Measurements from ENCODE around the gene ATG16L2. TPM values are rescaled to one million over a fixed set of nuclear protein-coding genes. Genes with fewer than 3 reads are reported as not detected.

Gene ATG16L2
- total and polyA plus RNA-seq, 7 donors: 4.6 to 47.7 (median 17.5) TPM

- intact Hi-C loops (cut with DNase I): loop anchor here (5.0 kb wide), 2 partner anchors 408 to 453 kb away; no protein-coding TSS in a partner anchor
- H3K9me3 ChIP-seq: no peaks in the 10 kb centered on the region
- TF ChIP-seq EP300 (IDR thresholded peaks at IDR 0.05) (no peak), POLR2AphosphoS5 (IDR thresholded peaks at IDR 0.05) (peak in 2 of 4 donors; percentile 6 to 12), POLR2A (IDR thresholded peaks at IDR 0.05) (no peak)
- H3K27me3 ChIP-seq: no peaks in the 10 kb centered on the region
- 72% methylated on average over 8 of the region's 8 CpGs for WGBS, 2 donors
- H3K36me3 ChIP-seq: peaks cover 0 to 20% (median 4%) of the 10 kb centered on the region in 4 donors
- peak overlapping the region; percentile 49 to 71 (median 59) for H3K27ac ChIP-seq
- H3K4me3 ChIP-seq: no peak overlapping the region
- DNase-seq: no peak
- H3K4me1 ChIP-seq: peaks cover 0 to 52% (median 24%) of the 10 kb centered on the region in 4 donors
These were observed 19.7 kb downstream of the ATG16L2 start for GRCh38 chr11:72833811-72834493.

DNA sequence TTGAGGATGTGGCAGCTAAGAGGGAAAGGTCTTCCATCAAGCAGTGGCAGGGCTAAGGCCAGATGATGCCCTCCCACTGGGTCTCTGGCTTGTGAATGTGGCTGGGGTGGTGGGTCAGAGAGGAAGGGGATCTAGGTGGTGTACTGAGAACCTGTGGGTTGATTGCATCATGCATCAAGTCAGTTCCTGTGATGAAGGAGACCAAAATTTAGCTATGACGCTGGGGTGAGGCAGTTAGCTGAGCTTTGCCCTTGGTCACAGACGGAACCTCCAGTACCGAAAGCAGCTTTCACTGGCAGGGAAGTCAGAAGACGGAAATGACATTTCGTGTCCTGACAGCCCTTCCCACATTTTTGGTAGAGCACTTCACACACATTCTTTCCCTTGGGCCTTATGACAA lies 20.7 kb downstream of the ATG16L2 start:
- intact Hi-C loops (cut with DNase I): loop anchor here (5.0 kb wide), 2 partner anchors 407 to 452 kb away; no protein-coding TSS in a partner anchor
- Histone ChIP-seq H3K27me3 (no peaks in the 10 kb centered on the region), H3K27ac (peak overlapping the region; percentile 49 to 71 (median 59)), H3K36me3 (peaks cover 0 to 29% (median 4%) of the 10 kb centered on the region in 4 donors), H3K9me3 (no peaks in the 10 kb centered on the region), H3K4me1 (peaks cover 0 to 52% (median 24%) of the 10 kb centered on the region in 4 donors), H3K4me3 (no peak overlapping the region)
- TF ChIP-seq POLR2A (IDR thresholded peaks at IDR 0.05) (no peak), POLR2AphosphoS5 (IDR thresholded peaks at IDR 0.05) (peak in 2 of 4 donors; percentile 14 to 18), EP300 (IDR thresholded peaks at IDR 0.05) (no peak)
- 83 to 87% methylated on average over 5 of the region's 5 CpGs for WGBS, 2 donors
- DNase-seq: no peak

DNA sequence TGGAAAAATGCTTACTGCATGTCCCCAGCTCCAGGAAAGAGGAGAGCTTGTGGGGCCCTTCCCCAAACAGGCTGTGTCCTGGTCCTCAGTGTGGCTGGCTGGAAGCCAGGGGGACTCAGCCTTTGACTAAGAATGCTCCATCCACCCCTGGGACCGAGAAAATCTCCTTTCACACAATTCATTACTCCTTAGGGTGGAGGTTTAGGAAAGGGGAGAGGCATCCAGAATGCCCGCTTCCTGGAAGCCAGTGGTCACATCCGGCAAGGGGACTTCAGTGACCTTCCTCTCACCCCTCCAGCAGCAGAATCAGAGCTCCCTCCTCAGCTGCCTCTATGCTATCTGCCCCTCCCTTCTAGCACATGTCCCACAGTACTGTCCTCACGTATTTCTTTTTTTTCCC lies 21.9 kb downstream of the ATG16L2 start:
- Histone ChIP-seq H3K36me3 (peaks cover 0 to 41% (median 2%) of the 10 kb centered on the region in 4 donors), H3K27me3 (no peaks in the 10 kb centered on the region), H3K9me3 (no peaks in the 10 kb centered on the region), H3K4me3 (no peak overlapping the region), H3K27ac (peak overlapping the region; percentile 49 to 71 (median 59)), H3K4me1 (peaks cover 0 to 52% (median 24%) of the 10 kb centered on the region in 4 donors)
- DNase-seq: peak; percentile 66
- TF ChIP-seq POLR2A (IDR thresholded peaks at IDR 0.05) (no peak), POLR2AphosphoS5 (IDR thresholded peaks at IDR 0.05) (peak in 1 of 4 donors; percentile 23), EP300 (IDR thresholded peaks at IDR 0.05) (no peak)
- TF ChIP-seq, protein P1, sequence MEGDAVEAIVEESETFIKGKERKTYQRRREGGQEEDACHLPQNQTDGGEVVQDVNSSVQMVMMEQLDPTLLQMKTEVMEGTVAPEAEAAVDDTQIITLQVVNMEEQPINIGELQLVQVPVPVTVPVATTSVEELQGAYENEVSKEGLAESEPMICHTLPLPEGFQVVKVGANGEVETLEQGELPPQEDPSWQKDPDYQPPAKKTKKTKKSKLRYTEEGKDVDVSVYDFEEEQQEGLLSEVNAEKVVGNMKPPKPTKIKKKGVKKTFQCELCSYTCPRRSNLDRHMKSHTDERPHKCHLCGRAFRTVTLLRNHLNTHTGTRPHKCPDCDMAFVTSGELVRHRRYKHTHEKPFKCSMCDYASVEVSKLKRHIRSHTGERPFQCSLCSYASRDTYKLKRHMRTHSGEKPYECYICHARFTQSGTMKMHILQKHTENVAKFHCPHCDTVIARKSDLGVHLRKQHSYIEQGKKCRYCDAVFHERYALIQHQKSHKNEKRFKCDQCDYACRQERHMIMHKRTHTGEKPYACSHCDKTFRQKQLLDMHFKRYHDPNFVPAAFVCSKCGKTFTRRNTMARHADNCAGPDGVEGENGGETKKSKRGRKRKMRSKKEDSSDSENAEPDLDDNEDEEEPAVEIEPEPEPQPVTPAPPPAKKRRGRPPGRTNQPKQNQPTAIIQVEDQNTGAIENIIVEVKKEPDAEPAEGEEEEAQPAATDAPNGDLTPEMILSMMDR (IDR thresholded peaks at IDR 0.05): no peak
- intact Hi-C loops (cut with DNase I): no loop called here
- 67% methylated on average over 4 of the region's 4 CpGs for WGBS, 2 donors

DNA sequence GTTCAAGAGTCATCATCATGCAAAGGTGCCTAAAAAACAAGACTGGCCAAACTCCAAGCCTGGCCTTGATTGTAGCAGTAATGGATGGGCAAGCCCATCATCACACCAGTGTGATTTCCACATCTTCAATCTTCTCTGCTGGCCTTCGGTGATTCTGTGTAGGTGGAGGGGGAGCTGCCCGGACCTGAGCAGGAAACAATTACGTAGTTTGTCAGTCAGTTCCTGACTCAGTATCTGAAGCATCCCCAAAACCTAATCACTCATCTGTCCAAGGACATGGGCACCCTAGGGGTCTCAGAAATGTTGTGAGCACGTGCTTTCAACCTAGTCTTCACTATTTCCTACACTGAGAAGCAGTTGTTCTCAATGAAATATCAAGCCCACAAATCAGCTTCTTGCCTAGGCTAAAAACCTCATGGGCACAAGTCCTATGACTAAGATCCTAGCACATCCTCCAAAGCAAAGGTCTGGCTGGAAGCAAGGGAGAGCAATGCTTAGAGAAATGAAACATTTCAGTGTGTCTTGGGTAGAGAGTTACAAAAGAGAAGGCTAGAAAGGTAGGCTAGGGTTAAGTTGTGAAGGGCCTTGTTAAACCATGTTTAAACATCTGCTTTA lies 24.6 kb downstream of the ATG16L2 start:
- WGBS, 2 donors: 83 to 92% methylated on average over 4 of the region's 4 CpGs

DNA sequence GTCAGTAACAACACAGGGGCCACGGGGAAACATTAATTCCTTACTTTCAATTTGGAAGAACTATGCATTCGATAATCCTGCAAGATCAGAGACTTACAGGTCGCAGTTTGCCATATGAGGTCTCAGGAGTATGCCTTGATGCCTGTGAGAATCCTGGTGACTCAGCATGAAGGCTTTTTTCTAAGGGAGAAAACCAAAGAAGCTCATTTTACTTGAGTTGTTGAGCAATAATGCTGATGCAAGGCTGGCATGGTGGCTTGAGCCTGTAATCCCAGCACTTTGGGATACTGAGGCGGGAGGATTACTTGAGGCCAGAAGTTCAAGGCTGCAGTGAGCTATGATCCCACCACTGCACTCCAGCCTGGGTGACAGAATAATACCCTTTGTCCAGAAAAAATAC lies 26.6 kb downstream of the ATG16L2 start:
- 93 to 95% methylated on average over 4 of the region's 4 CpGs for WGBS, 2 donors
- intact Hi-C loops (cut with DNase I): no loop called here
- no peak overlapping the region for H3K27ac ChIP-seq

More for the DNA sequence above, 24.6 kb downstream of the ATG16L2 start:
- intact Hi-C loops (cut with DNase I): no loop called here
- Histone ChIP-seq H3K27me3 (no peaks in the 10 kb centered on the region), H3K9me3 (no peaks in the 10 kb centered on the region), H3K36me3 (peaks cover 0 to 64% (median 12%) of the 10 kb centered on the region in 4 donors), H3K4me1 (peaks cover 0 to 25% (median 10%) of the 10 kb centered on the region in 4 donors), H3K27ac (no peak overlapping the region), H3K4me3 (no peak overlapping the region)
- TF ChIP-seq EP300 (IDR thresholded peaks at IDR 0.05) (no peak), POLR2AphosphoS5 (IDR thresholded peaks at IDR 0.05) (no peak), POLR2A (IDR thresholded peaks at IDR 0.05) (no peak)
- TF ChIP-seq, protein P1 (IDR thresholded peaks at IDR 0.05): no peak
- no peak for DNase-seq

More for the DNA sequence above, 26.6 kb downstream of the ATG16L2 start:
- peaks cover 0 to 8% (median 0%) of the 10 kb centered on the region in 4 donors for H3K4me1 ChIP-seq
- H3K27me3 ChIP-seq: no peaks in the 10 kb centered on the region
- peaks cover 0 to 64% (median 12%) of the 10 kb centered on the region in 4 donors for H3K36me3 ChIP-seq
- H3K4me3 ChIP-seq: no peak overlapping the region
- no peaks in the 10 kb centered on the region for H3K9me3 ChIP-seq
- no peak for DNase-seq
- TF ChIP-seq, protein P1 (IDR thresholded peaks at IDR 0.05): no peak
- TF ChIP-seq POLR2A (IDR thresholded peaks at IDR 0.05): no peak
- no peak for TF ChIP-seq EP300 (IDR thresholded peaks at IDR 0.05)
- TF ChIP-seq POLR2AphosphoS5 (IDR thresholded peaks at IDR 0.05): no peak
